H1 (cell line): ENCODE measurements around the gene PDGFD. TPM values are rescaled to one million over a fixed set of nuclear protein-coding genes. Genes with fewer than 3 reads are reported as not detected.

ENCODE experiments used
- CTCF ChIA-PET: fragments of 300-600 bp; sonication (Branson Sonifier 250); formaldehyde crosslinking; loops from one replicate; lab custom pipeline; 2021; ENCODE audit not compliant: partially characterized antibody; lab: Charles Lee
- POLR2A ChIA-PET: fragments of 300-600 bp; sonication (Branson Sonifier 250); formaldehyde crosslinking; loops from one replicate; lab custom pipeline; 2021; ENCODE audit warnings: inconsistent platforms; ENCODE audit not compliant: partially characterized antibody; lab: Charles Lee
- DNase-seq, 2 experiments: peaks; one replicate each; pipeline versions ENCODE4 v3.0.0 to v3.0.0-alpha.2; 2010 to 2022; ENCODE audit warnings: low spot score in 2 of 2, low read depth in 1 of 2, mixed read lengths in 1 of 2
- FAIRE-seq: peaks from 2 replicates; lab custom pipeline; 2011; peaks lifted over from hg19 to GRCh38; lab: Jason Lieb, UNC
- H2AFZ ChIP-seq: 2 replicates; pipeline ENCODE4 v1.8.1; 2012; ENCODE audit warnings: low read length, inconsistent platforms
- H2AK5ac ChIP-seq: 2 replicates; pipeline ENCODE4 v1.6.1; 2013; ENCODE audit warnings: low read depth, low read length
- H2BK120ac ChIP-seq: replicated peaks from 2 replicates; pipeline ENCODE3; 2013; ENCODE audit warnings: low read depth, low read length, inconsistent platforms
- H2BK12ac ChIP-seq: 2 replicates; pipeline ENCODE4 v1.6.1; 2013; ENCODE audit warnings: low read depth, low read length
- H2BK15ac ChIP-seq: 2 replicates; pipeline ENCODE4 v1.6.1; 2013; ENCODE audit warnings: low read length
- H2BK20ac ChIP-seq: 2 replicates; pipeline ENCODE4 v1.6.1; 2013; ENCODE audit warnings: low read length
- H2BK5ac ChIP-seq: 2 replicates; pipeline ENCODE4 v1.6.1; 2013; ENCODE audit warnings: low read depth, low read length
- H3K14ac ChIP-seq: 2 replicates; pipeline ENCODE4 v1.6.1; 2013; ENCODE audit warnings: inconsistent platforms; ENCODE audit not compliant: insufficient read length
- H3K18ac ChIP-seq: 2 replicates; pipeline ENCODE4 v1.6.1; 2013; ENCODE audit warnings: low read length; ENCODE audit errors: extremely low read depth
- H3K23ac ChIP-seq: 2 replicates; pipeline ENCODE4 v1.6.1; 2013; ENCODE audit warnings: inconsistent platforms; ENCODE audit not compliant: insufficient read length
- H3K23me2 ChIP-seq: 2 replicates; pipeline ENCODE4 v1.6.1; 2013; ENCODE audit warnings: low read depth, low read length
- H3K27ac ChIP-seq: 2 replicates; pipeline ENCODE4 v1.6.1; 2011; ENCODE audit warnings: low read depth, low read length, inconsistent platforms
- H3K27me3 ChIP-seq, 4 experiments: replicated peaks in 1 of 4; 1 replicate in 1 of 4; 2 replicates in 3 of 4; pipeline versions ENCODE4 v1.6.1 to v1.8.1; 2011 to 2013; ENCODE audit warnings: low read length in 3 of 4, mild to moderate bottlenecking in 3 of 4, inconsistent platforms in 2 of 4, mixed read lengths in 2 of 4, moderate library complexity in 1 of 4; ENCODE audit not compliant: control insufficient read depth in 3 of 4, insufficient read depth in 3 of 4; ENCODE audit errors: extremely low read depth in 1 of 4
- H3K36me3 ChIP-seq, 4 experiments: 2 replicates each; pipeline versions ENCODE4 v1.6.1 to v1.8.1; 2011 to 2013; ENCODE audit warnings: mild to moderate bottlenecking in 4 of 4, low read length in 3 of 4, moderate library complexity in 2 of 4, control low read depth in 1 of 4, inconsistent platforms in 1 of 4; ENCODE audit not compliant: insufficient read depth in 4 of 4, control insufficient read depth in 2 of 4
- H3K4ac ChIP-seq: replicated peaks from 2 replicates; pipeline ENCODE3; 2013; ENCODE audit warnings: low read length, low read depth, mixed read lengths, inconsistent platforms; ENCODE audit not compliant: insufficient read length
- H3K4me1 ChIP-seq, 4 experiments: replicated peaks in 1 of 4; 1 replicate in 1 of 4; 2 replicates in 3 of 4; pipeline versions ENCODE4 v1.6.1 to v1.8.1; 2011 to 2013; ENCODE audit warnings: low read length in 3 of 4, inconsistent platforms in 2 of 4, mixed read lengths in 1 of 4; ENCODE audit not compliant: insufficient read depth in 4 of 4, control insufficient read depth in 3 of 4
- H3K4me2 ChIP-seq, 2 experiments: 2 replicates each; pipeline versions ENCODE4 v1.6.1 to v1.8.1; 2011 to 2013; ENCODE audit warnings: low read depth in 2 of 2, low read length in 2 of 2, control low read depth in 1 of 2, inconsistent platforms in 1 of 2, mild to moderate bottlenecking in 1 of 2; ENCODE audit not compliant: insufficient read depth in 1 of 2
- H3K4me3 ChIP-seq, 4 experiments: fragments of 200-600, 300-600 bp in 1 of 4; sonication (generic), shearing (Covaris generic), sonication (Bioruptor Twin) in 1 of 4; 2 replicates each; pipeline versions ENCODE4 v1.5.1 to v1.8.1; 2011 to 2016; ENCODE audit warnings: low read length in 4 of 4, low read depth in 3 of 4, control low read depth in 2 of 4, inconsistent platforms in 2 of 4, mild to moderate bottlenecking in 2 of 4, mixed read lengths in 1 of 4, moderate library complexity in 1 of 4; ENCODE audit not compliant: insufficient read depth in 2 of 4; ENCODE audit errors: extremely low read depth in 1 of 4
- H3K56ac ChIP-seq: replicated peaks from 2 replicates; pipeline ENCODE3; 2013; ENCODE audit warnings: low read depth, mild to moderate bottlenecking, mixed read lengths, low read length, inconsistent platforms; ENCODE audit not compliant: insufficient read length
- H3K79me1 ChIP-seq: 2 replicates; pipeline ENCODE4 v1.6.1; 2013; ENCODE audit warnings: low read depth, low read length, control low read depth
- H3K79me2 ChIP-seq, 2 experiments: 2 replicates each; pipeline versions ENCODE4 v1.6.1 to v1.8.1; 2012 to 2013; ENCODE audit warnings: low read length in 2 of 2, mild to moderate bottlenecking in 2 of 2, inconsistent platforms in 1 of 2; ENCODE audit not compliant: insufficient read depth in 2 of 2, control insufficient read depth in 1 of 2
- H3K9ac ChIP-seq, 4 experiments: replicated peaks in 1 of 4; 1 replicate in 1 of 4; 2 replicates in 3 of 4; pipeline versions ENCODE4 v1.6.1 to v1.8.1; 2011 to 2013; ENCODE audit warnings: low read depth in 3 of 4, low read length in 3 of 4, control low read depth in 2 of 4, mild to moderate bottlenecking in 2 of 4, moderate library complexity in 2 of 4, inconsistent platforms in 1 of 4; ENCODE audit errors: extremely low read depth in 1 of 4
- H3K9me3 ChIP-seq, 2 experiments: 2 replicates each; pipeline versions ENCODE4 v1.6.1 to v1.8.1; 2012 to 2013; ENCODE audit warnings: mild to moderate bottlenecking in 2 of 2, moderate library complexity in 2 of 2, control low read depth in 1 of 2, inconsistent platforms in 1 of 2, low read depth in 1 of 2, low read length in 1 of 2, mixed read lengths in 1 of 2; ENCODE audit not compliant: insufficient read depth in 2 of 2
- H4K20me1 ChIP-seq, 2 experiments: replicated peaks in 1 of 2; 2 replicates each; pipeline versions ENCODE3 to v1.8.1; 2011 to 2013; ENCODE audit warnings: inconsistent platforms in 2 of 2, low read length in 2 of 2, mild to moderate bottlenecking in 1 of 2; ENCODE audit not compliant: insufficient read depth in 2 of 2, control insufficient read depth in 1 of 2
- H4K5ac ChIP-seq: 2 replicates; pipeline ENCODE4 v1.6.1; 2013; ENCODE audit warnings: low read length, low read depth, mixed read lengths, inconsistent platforms; ENCODE audit not compliant: insufficient read length
- H4K8ac ChIP-seq: 2 replicates; pipeline ENCODE4 v1.8.0; 2013; ENCODE audit warnings: mild to moderate bottlenecking, moderate library complexity, low read length, inconsistent platforms; ENCODE audit not compliant: insufficient read depth; ENCODE audit errors: extremely low read depth
- H4K91ac ChIP-seq: replicated peaks from 2 replicates; pipeline ENCODE3; 2013; ENCODE audit warnings: low read length, mixed read lengths, inconsistent platforms; ENCODE audit not compliant: insufficient read length
- CBX5 ChIP-seq: fragments of 300-800, 300-1000 bp; sonication (generic); IDR thresholded peaks from 2 replicates; pipeline ENCODE4 v1.7.1; 2016; ENCODE audit warnings: antibody characterized with exemption, low read length, low read depth
- NANOG ChIP-seq: IDR thresholded peaks from 2 replicates; pipeline ENCODE4 v1.6.1; 2011; ENCODE audit warnings: low read length, low read depth, mild to moderate bottlenecking, inconsistent platforms; ENCODE audit not compliant: insufficient read depth, poor library complexity, severe bottlenecking
- POLR2AphosphoS5 ChIP-seq: IDR thresholded peaks from 2 replicates; pipeline ENCODE4 v1.6.1; 2011; ENCODE audit warnings: low read depth, low read length
- SRF ChIP-seq: IDR thresholded peaks from 2 replicates; pipeline ENCODE4 v1.6.1; 2011; ENCODE audit warnings: mild to moderate bottlenecking, low read depth, low read length, moderate library complexity
- SUZ12 ChIP-seq: fragments of 200-600 bp; sonication (generic); IDR thresholded peaks from 2 replicates; pipeline ENCODE4 v1.6.1; 2012; ENCODE audit warnings: mild to moderate bottlenecking, inconsistent platforms, low read length, moderate library complexity, mixed read lengths
- WGBS, 2 experiments: shearing (Covaris generic) in 1 of 2; methylation state at CpG; one replicate each; pipeline versions ENCODE4 v1.1.6 to v1.1.7; 2013 to 2015; ENCODE audit warnings: low lambda C conversion rate in 2 of 2, mixed read lengths in 2 of 2, inconsistent platforms in 1 of 2, low coverage in 1 of 2, missing lambda C conversion rate in 1 of 2; ENCODE audit not compliant: insufficient replicate concordance in 2 of 2, insufficient coverage in 1 of 2, insufficient read length in 1 of 2; ENCODE audit errors: extremely low coverage in 1 of 2, missing lambda C conversion rate in 1 of 2; 5-methylcytosine and 5-hydroxymethylcytosine counted together
- polyA plus RNA-seq, 7 experiments: library from polyadenylated mRNA; depleted of rRNA in 3 of 7; stranded (reverse) in 5 of 7; unstranded in 2 of 7; fragments of >200 nt in 5 of 7; fragments of 200-250 nt in 2 of 7; gene quantifications; 1 replicate in 5 of 7; 2 replicates in 1 of 7; 4 replicates in 1 of 7; pipeline versions ENCODE4 v1.2.1 to v1.2.3, GENCODE V29; 2011 to 2013; ENCODE audit warnings: missing spikeins in 2 of 7, mixed read lengths in 2 of 7
- total RNA-seq: library from RNA; stranded (reverse); fragmentation: NEBNext Ultra II Directional; extraction: Animal tissue kit (Norgen Biotek cat#: 25700); gene quantifications from 2 replicates; pipeline ENCODE4 v1.2.1, GENCODE V29; 2021

The PDGFD gene
- total and polyA plus RNA-seq, 2 of the 8 experiments (the other 6 are each of a cell fraction or from before 2014, with no cell fraction given), result 1.1 to 3.9 TPM

- POLR2A ChIA-PET, result no interaction called here
Observed at GRCh38 chr11:104089481-104089880, 74.5 kb downstream of the PDGFD start.

More at GRCh38 chr11:104089481-104089880, 74.5 kb downstream of the PDGFD start:
- no peaks in the 10 kb centered on the region for H3K36me3 ChIP-seq
- CTCF ChIA-PET, result interaction anchor here (0.8 kb wide), 1 partner anchor 9 kb away, joined by 4 read pairs; no protein-coding TSS in a partner anchor
- H2BK120ac ChIP-seq, result no peak overlapping the region
- H2AK5ac ChIP-seq, result no peak overlapping the region
- FAIRE-seq, result no peak
- H2AFZ ChIP-seq, result no peak overlapping the region
- no peak overlapping the region for H3K27ac ChIP-seq
- no peak overlapping the region for H2BK20ac ChIP-seq
- no peak overlapping the region for H3K18ac ChIP-seq
- no peaks in the 10 kb centered on the region for H3K23me2 ChIP-seq
- no peaks in the 10 kb centered on the region for H4K20me1 ChIP-seq
- no peaks in the 10 kb centered on the region for H3K4me1 ChIP-seq
- H3K79me1 ChIP-seq, result no peaks in the 10 kb centered on the region
- no peak overlapping the region for H4K91ac ChIP-seq
- H3K14ac ChIP-seq, result no peak overlapping the region
- no peak overlapping the region for H2BK12ac ChIP-seq
- H3K9ac ChIP-seq, result no peak overlapping the region
- H2BK5ac ChIP-seq, result no peak overlapping the region
- H3K27me3 ChIP-seq, result no peaks in the 10 kb centered on the region
- WGBS, 2 experiments, result 72% methylated on average over 2 of the region's 2 CpGs; no CpG with 5 or more reads in 1 of the 2 experiments
- no peak overlapping the region for H3K56ac ChIP-seq
- no peak overlapping the region for H4K8ac ChIP-seq
- H3K9me3 ChIP-seq, result no peaks in the 10 kb centered on the region
- TF ChIP-seq POLR2AphosphoS5, result no peak
- no peak for TF ChIP-seq CBX5
- TF ChIP-seq SRF, result no peak
- no peak for TF ChIP-seq SUZ12
- no peak for TF ChIP-seq NANOG
- no peaks in the 10 kb centered on the region for H3K79me2 ChIP-seq
- no peak overlapping the region for H3K4me3 ChIP-seq
- no peak overlapping the region for H3K4me2 ChIP-seq
- H4K5ac ChIP-seq, result no peak overlapping the region
- no peak overlapping the region for H3K23ac ChIP-seq
- H3K4ac ChIP-seq, result no peak overlapping the region
- DNase-seq, result no peak
- no peak overlapping the region for H2BK15ac ChIP-seq
